UCSD-AML1 (cell line): ENCODE data around the gene FAM20B.
A peak's percentile ranks its signal among the peaks of the same experiment; 100 is the strongest.

Experiments used
- DNase-seq: peaks from one replicate; lab custom pipeline; 2025; ENCODE audit not compliant: unreplicated experiment; lab: John Stamatoyannopoulos, UW

The FAM20B gene

GRCh38 chr1:179091691-179092165, 66.0 kb downstream of the FAM20B start:
- DNase-seq = peak; percentile 17

GRCh38 chr1:179092896-179093461, 67.3 kb downstream of the FAM20B start:
- DNase-seq = no peak

GRCh38 chr1:179094818-179095217, 69.1 kb downstream of the FAM20B start:
- no peak for DNase-seq

GRCh38 chr1:179095377-179095776, 69.7 kb downstream of the FAM20B start:
- DNase-seq = no peak

- no peak for DNase-seq
Measured at GRCh38 chr1:179095924-179096323, 70.2 kb downstream of the FAM20B start.

- DNase-seq = no peak
Measured at GRCh38 chr1:179099891-179100290, 74.2 kb downstream of the FAM20B start.

GRCh38 chr1:179101566-179101965, 75.9 kb downstream of the FAM20B start:
- DNase-seq = no peak

GRCh38 chr1:179103999-179104398, 78.3 kb downstream of the FAM20B start:
- no peak for DNase-seq

GRCh38 chr1:179104611-179105250, 79.0 kb downstream of the FAM20B start:
- no peak for DNase-seq

GRCh38 chr1:179105393-179105792, 79.7 kb downstream of the FAM20B start:
- no peak for DNase-seq

- DNase-seq = no peak
Measured at GRCh38 chr1:179107706-179108629, 82.3 kb downstream of the FAM20B start.

- no peak for DNase-seq
Measured at GRCh38 chr1:179108644-179109043, 83.0 kb downstream of the FAM20B start.

- DNase-seq = no peak
Measured at GRCh38 chr1:179115181-179115580, 89.5 kb downstream of the FAM20B start.

- no peak for DNase-seq
Measured at GRCh38 chr1:179119513-179119912, 93.8 kb downstream of the FAM20B start.

GRCh38 chr1:179120736-179121135, 95.0 kb downstream of the FAM20B start:
- no peak for DNase-seq

- DNase-seq = no peak
Measured at GRCh38 chr1:179121159-179121938, 95.7 kb downstream of the FAM20B start.

- no peak for DNase-seq
Measured at GRCh38 chr1:179124873-179125272, 99.2 kb downstream of the FAM20B start.
